Measurements from ENCODE around the gene POLD3. TPM values are rescaled to one million over a fixed set of nuclear protein-coding genes. Genes with fewer than 3 reads are reported as not detected.

The POLD3 gene
- total RNA-seq, 2 experiments from 2014 or later: 56.6 to 62.7 TPM

- Mint-ChIP-seq H3K4me3 (no peak overlapping the region), H3K27ac (no peak overlapping the region), H3K27me3 (no peaks in the 10 kb centered on the region), H3K4me1 (no peaks in the 10 kb centered on the region), H3K9me3 (ENCODE audit: low read depth) (no peaks in the 10 kb centered on the region), H3K36me3 (no peaks in the 10 kb centered on the region)
- DNase-seq: peak; percentile 21
- ATAC-seq: no peak
- CTCF ChIA-PET: no interaction called here
These were observed 84.7 kb downstream of the POLD3 start for GRCh38 chr11:74677131-74677530.

- Mint-ChIP-seq H3K27ac (no peak overlapping the region), H3K4me1 (no peaks in the 10 kb centered on the region), H3K4me3 (no peak overlapping the region), H3K27me3 (peaks cover 7% of the 10 kb centered on the region), H3K36me3 (no peaks in the 10 kb centered on the region), H3K9me3 (ENCODE audit: low read depth) (no peaks in the 10 kb centered on the region)
- ATAC-seq (no peak), DNase-seq (no peak)
- CTCF ChIA-PET: interaction anchor here (1.0 kb wide), 1 partner anchor 62 kb away, joined by 4 read pairs; no protein-coding TSS in a partner anchor
These were observed 85.7 kb downstream of the POLD3 start for GRCh38 chr11:74678041-74678440.

- no peaks in the 10 kb centered on the region for H3K4me1 Mint-ChIP-seq
- H3K4me3 Mint-ChIP-seq: no peak overlapping the region
- DNase-seq: peak; percentile 5
- H3K9me3 Mint-ChIP-seq (ENCODE audit: low read depth): no peaks in the 10 kb centered on the region
- H3K27ac Mint-ChIP-seq: no peak overlapping the region
- CTCF ChIA-PET: interaction anchor here (1.0 to 1.5 kb wide), 2 partner anchors 24 to 61 kb away, joined by 4 read pairs; no protein-coding TSS in a partner anchor
- peaks cover 10% of the 10 kb centered on the region for H3K27me3 Mint-ChIP-seq
- H3K36me3 Mint-ChIP-seq: no peaks in the 10 kb centered on the region
- ATAC-seq: no peak
These were observed 86.5 kb downstream of the POLD3 start for GRCh38 chr11:74678591-74679512.

DNA sequence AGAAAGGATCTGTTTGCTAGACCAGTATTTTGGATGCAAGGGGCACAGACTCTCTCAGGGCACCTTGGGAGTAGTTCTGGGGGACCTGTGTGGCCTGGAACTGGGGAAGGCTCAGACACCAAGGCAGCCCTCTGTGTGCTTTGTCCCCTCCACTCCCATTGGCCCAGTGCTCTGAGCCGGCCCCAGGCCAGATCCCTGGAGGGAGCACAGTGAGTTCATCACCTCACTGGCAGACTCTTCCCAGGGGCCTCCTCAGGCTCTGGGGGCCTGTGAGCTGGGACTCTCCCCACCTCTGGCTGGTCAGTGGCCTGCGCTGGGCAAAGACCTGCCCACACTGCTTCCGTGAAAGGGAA, 87.1 kb downstream of the POLD3 start:
- H3K36me3 Mint-ChIP-seq: no peaks in the 10 kb centered on the region
- CTCF ChIA-PET: interaction anchor here (1.5 kb wide), 1 partner anchor 23 kb away, joined by 4 read pairs; no protein-coding TSS in a partner anchor
- no peak overlapping the region for H3K4me3 Mint-ChIP-seq
- H3K27ac Mint-ChIP-seq: no peak overlapping the region
- no peaks in the 10 kb centered on the region for H3K9me3 Mint-ChIP-seq (ENCODE audit: low read depth)
- DNase-seq (no peak), ATAC-seq (no peak)
- H3K27me3 Mint-ChIP-seq: peaks cover 17% of the 10 kb centered on the region
- no peaks in the 10 kb centered on the region for H3K4me1 Mint-ChIP-seq

GRCh38 chr11:74680035-74680671, 87.8 kb downstream of the POLD3 start:
- Mint-ChIP-seq H3K4me1 (no peaks in the 10 kb centered on the region), H3K27me3 (peaks cover 22% of the 10 kb centered on the region), H3K4me3 (no peak overlapping the region), H3K36me3 (no peaks in the 10 kb centered on the region), H3K27ac (no peak overlapping the region), H3K9me3 (ENCODE audit: low read depth) (no peaks in the 10 kb centered on the region)
- DNase-seq: no peak
- CTCF ChIA-PET: interaction anchor here (1.5 kb wide), 1 partner anchor 23 kb away, joined by 4 read pairs; no protein-coding TSS in a partner anchor
- no peak for ATAC-seq

GRCh38 chr11:74680703-74681531, 88.5 kb downstream of the POLD3 start:
- no peaks in the 10 kb centered on the region for H3K36me3 Mint-ChIP-seq
- CTCF ChIA-PET: interaction anchor here (1.2 to 1.5 kb wide), 2 partner anchors 22 to 54 kb away, joined by 3 to 4 read pairs; no protein-coding TSS in a partner anchor
- no peak overlapping the region for H3K4me3 Mint-ChIP-seq
- DNase-seq (no peak), ATAC-seq (no peak)
- H3K9me3 Mint-ChIP-seq (ENCODE audit: low read depth): no peaks in the 10 kb centered on the region
- peaks cover 24% of the 10 kb centered on the region for H3K27me3 Mint-ChIP-seq
- H3K4me1 Mint-ChIP-seq: no peaks in the 10 kb centered on the region
- H3K27ac Mint-ChIP-seq: no peak overlapping the region

- CTCF ChIA-PET: interaction anchor here (0.9 to 1.4 kb wide), 3 partner anchors 18 to 341 kb away, joined by 3 read pairs; no protein-coding TSS in a partner anchor
- Mint-ChIP-seq H3K4me1 (no peaks in the 10 kb centered on the region), H3K27me3 (peaks cover 24% of the 10 kb centered on the region), H3K36me3 (no peaks in the 10 kb centered on the region), H3K9me3 (ENCODE audit: low read depth) (no peaks in the 10 kb centered on the region), H3K4me3 (no peak overlapping the region), H3K27ac (no peak overlapping the region)
- no peak for DNase-seq
- no peak for ATAC-seq
These were observed 89.6 kb downstream of the POLD3 start for GRCh38 chr11:74681686-74682651.

- Mint-ChIP-seq H3K4me3 (no peak overlapping the region), H3K27me3 (peaks cover 24% of the 10 kb centered on the region), H3K4me1 (no peaks in the 10 kb centered on the region), H3K9me3 (ENCODE audit: low read depth) (no peaks in the 10 kb centered on the region), H3K36me3 (no peaks in the 10 kb centered on the region), H3K27ac (no peak overlapping the region)
- CTCF ChIA-PET: interaction anchor here (0.9 to 1.4 kb wide), 2 partner anchors 17 to 340 kb away, joined by 3 read pairs; no protein-coding TSS in a partner anchor
- ATAC-seq (no peak), DNase-seq (no peak)
These were observed 90.4 kb downstream of the POLD3 start for GRCh38 chr11:74682731-74683278.

DNA sequence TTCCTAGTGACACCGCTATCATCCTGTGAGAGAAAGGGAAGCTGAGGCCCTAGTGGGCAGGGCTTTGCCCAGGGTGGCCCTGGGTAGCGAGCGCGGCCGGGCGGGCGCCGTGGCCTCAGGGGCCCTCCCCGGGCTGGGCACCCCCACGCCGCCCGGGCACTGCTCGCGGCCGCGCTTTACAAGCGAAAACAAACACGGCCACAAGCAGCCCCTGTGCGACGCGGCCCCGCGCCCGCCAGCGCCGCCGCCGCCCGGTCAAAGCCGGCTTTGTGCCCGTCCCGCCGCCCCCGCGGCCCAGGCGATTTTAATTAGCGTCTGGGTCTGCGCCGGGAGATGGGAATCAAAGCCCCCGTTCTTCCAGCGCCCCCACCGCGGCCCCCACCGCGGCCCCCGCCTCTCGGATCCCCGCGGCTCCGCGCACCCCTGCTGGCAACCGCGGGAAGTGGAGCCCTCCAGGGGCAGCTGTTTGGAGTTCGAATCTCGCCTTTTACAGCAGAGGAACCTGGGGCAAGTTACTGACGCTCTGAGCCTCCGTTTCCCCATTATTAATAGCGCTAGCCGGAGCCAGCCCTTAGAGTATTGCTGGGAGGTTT, 91.0 kb downstream of the POLD3 start:
- no peaks in the 10 kb centered on the region for H3K4me1 Mint-ChIP-seq
- H3K9me3 Mint-ChIP-seq (ENCODE audit: low read depth): no peaks in the 10 kb centered on the region
- H3K27ac Mint-ChIP-seq: no peak overlapping the region
- no peak overlapping the region for H3K4me3 Mint-ChIP-seq
- H3K27me3 Mint-ChIP-seq: peaks cover 24% of the 10 kb centered on the region
- no peak for DNase-seq
- CTCF ChIA-PET: interaction anchor here (0.9 to 1.4 kb wide), 2 partner anchors 16 to 339 kb away, joined by 3 read pairs; no protein-coding TSS in a partner anchor
- no peaks in the 10 kb centered on the region for H3K36me3 Mint-ChIP-seq
- ATAC-seq: no peak

GRCh38 chr11:74683941-74684481, 91.6 kb downstream of the POLD3 start:
- Mint-ChIP-seq H3K36me3 (no peaks in the 10 kb centered on the region), H3K27me3 (peaks cover 24% of the 10 kb centered on the region), H3K9me3 (ENCODE audit: low read depth) (no peaks in the 10 kb centered on the region), H3K4me1 (no peaks in the 10 kb centered on the region), H3K4me3 (no peak overlapping the region), H3K27ac (no peak overlapping the region)
- CTCF ChIA-PET: no interaction called here
- ATAC-seq: no peak
- DNase-seq: no peak

GRCh38 chr11:74684661-74685060, 92.3 kb downstream of the POLD3 start:
- Mint-ChIP-seq H3K4me1 (no peaks in the 10 kb centered on the region), H3K27ac (no peak overlapping the region)
- CTCF ChIA-PET: interaction anchor here (0.6 kb wide), 1 partner anchor 18 kb away, joined by 3 read pairs; no protein-coding TSS in a partner anchor

More at GRCh38 chr11:74684661-74685060, 92.3 kb downstream of the POLD3 start:
- Mint-ChIP-seq H3K9me3 (ENCODE audit: low read depth) (no peaks in the 10 kb centered on the region), H3K4me3 (no peak overlapping the region), H3K36me3 (no peaks in the 10 kb centered on the region), H3K27me3 (peaks cover 24% of the 10 kb centered on the region)
- ATAC-seq (no peak), DNase-seq (no peak)

Measured in activated CD8-positive, alpha-beta memory T cell treated with anti-CD3 and anti-CD28 coated beads, Interleukin-2, amount 10 ng/mL, durations not matched to agents 7 days and 5 days (primary cell).